Measurements from ENCODE around the gene LCN9. TPM values are rescaled to one million over a fixed set of nuclear protein-coding genes. Genes with fewer than 3 reads are reported as not detected.

Gene LCN9
- total RNA-seq, 2 experiments from 2014 or later: not detected

Other genes starting within 250 kb of the LCN9 start
- under 1 TPM; 0.17 to 0.28 TPM for gene PPP1R26, start 183.5 kb upstream of the LCN9 start, total RNA-seq
- 10 to 100 TPM; 29.3 to 30.1 TPM for gene MRPS2, start 162.6 kb upstream of the LCN9 start, total RNA-seq
- gene LCN1, start 141.9 kb upstream of the LCN9 start, total RNA-seq: not detected
- gene OBP2A, start 117.2 kb upstream of the LCN9 start, total RNA-seq: not detected
- gene PAEP, start 101.6 kb upstream of the LCN9 start, total RNA-seq: not detected
- not detected for gene GLT6D1, start 23.8 kb upstream of the LCN9 start, total RNA-seq
- gene SOHLH1, start 36.2 kb downstream of the LCN9 start, total RNA-seq: not detected
- gene KCNT1, start 38.9 kb downstream of the LCN9 start, total RNA-seq: not detected
- 10 to 100 TPM; 32.5 to 35.4 TPM for gene CAMSAP1, start 244.2 kb downstream of the LCN9 start, total RNA-seq